ENCODE results near the gene BTN3A1.

DNA sequence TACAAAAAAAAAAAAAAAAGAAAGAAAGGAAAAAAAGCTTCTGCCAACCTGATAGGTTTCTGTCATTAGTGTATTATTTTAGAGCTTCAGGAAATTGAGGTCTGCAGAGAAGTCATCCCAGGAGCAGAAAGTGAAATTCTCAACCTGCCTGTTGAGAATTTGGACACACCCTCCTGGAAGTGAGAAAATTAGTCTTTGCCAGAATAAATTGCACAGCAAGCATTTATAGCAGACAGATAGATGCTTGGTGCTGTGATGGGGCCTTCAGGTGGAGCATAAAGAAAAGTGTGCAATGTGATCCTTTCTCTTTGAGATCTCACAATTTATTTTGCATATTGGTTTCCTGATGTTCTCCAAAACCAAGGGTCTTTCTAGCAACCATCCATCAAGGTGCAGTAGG lies 14.5 kb upstream of the BTN3A1 start:
- TF ChIP-seq POLR2AphosphoS5 (IDR thresholded peaks at IDR 0.05; ENCODE audit: low read depth, low read length): no peak
- no peak for TF ChIP-seq TAF1 (IDR thresholded peaks at IDR 0.05; ENCODE audit: low read depth, low read length)
- TF ChIP-seq SPI1 (IDR thresholded peaks at IDR 0.05; ENCODE audit: low read depth, low read length): no peak
